Fibroblast of skin of left quadriceps (primary cell): ENCODE data around the gene RPF1.
A peak's percentile ranks its signal among the peaks of the same experiment; 100 is the strongest.
"Not testable (repeated sequence)": the region's sequence is repeated elsewhere in the genome, so short reads cannot be mapped to it uniquely, and the experiment has no call there.

Experiments
- DNase-seq, 2 experiments: peaks; one replicate each; pipeline ENCODE4 v3.0.0-alpha.2; 2013; ENCODE audit warnings: low read depth in 2 of 2

Gene RPF1

GRCh38 chr1:84492726-84493125 is 13.7 kb downstream of the RPF1 start:
- DNase-seq: no peak

- no peak for DNase-seq
These were observed 14.7 kb downstream of the RPF1 start for GRCh38 chr1:84493747-84494146.

DNA sequence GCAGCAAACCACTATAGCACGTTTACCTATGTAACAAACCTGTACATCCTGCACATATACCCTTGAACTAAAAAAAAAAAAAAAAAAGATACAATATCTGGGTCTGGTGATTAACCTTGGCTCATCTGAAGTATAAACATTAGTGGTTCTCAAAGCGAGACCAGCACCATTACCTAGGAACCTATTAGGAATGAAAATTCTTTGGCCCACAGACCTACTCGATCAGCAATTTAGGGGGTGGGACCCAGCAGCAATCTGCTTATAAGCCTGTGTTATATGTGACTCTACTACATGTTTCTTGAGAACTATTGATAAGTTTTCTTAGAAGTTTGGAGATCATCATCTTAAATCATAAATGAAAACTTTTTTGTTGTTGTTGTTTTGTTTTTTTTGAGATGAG is 17.4 kb downstream of the RPF1 start:
- DNase-seq: no peak

- DNase-seq: no peak
These were observed 18.7 kb downstream of the RPF1 start for GRCh38 chr1:84497631-84498275.

DNA sequence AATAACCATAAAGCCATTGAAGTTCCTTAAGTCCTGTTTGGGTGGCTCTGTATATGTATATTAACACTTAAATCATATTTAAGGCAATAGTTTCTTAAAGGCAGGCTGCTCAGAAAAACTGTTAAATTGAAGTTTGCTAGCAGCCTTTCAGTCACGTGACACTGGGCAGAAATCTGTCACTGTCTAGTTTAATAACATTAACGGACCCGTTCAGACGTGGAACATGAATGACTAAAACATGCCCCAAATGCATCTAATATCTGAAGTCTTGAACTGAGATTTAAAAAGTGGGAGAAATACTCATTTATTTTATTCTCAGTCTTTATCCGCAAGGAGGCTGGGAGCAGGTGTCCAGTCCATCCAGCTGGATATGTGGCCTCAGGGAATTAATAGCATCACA is 23.9 kb downstream of the RPF1 start:
- DNase-seq: no peak

DNA sequence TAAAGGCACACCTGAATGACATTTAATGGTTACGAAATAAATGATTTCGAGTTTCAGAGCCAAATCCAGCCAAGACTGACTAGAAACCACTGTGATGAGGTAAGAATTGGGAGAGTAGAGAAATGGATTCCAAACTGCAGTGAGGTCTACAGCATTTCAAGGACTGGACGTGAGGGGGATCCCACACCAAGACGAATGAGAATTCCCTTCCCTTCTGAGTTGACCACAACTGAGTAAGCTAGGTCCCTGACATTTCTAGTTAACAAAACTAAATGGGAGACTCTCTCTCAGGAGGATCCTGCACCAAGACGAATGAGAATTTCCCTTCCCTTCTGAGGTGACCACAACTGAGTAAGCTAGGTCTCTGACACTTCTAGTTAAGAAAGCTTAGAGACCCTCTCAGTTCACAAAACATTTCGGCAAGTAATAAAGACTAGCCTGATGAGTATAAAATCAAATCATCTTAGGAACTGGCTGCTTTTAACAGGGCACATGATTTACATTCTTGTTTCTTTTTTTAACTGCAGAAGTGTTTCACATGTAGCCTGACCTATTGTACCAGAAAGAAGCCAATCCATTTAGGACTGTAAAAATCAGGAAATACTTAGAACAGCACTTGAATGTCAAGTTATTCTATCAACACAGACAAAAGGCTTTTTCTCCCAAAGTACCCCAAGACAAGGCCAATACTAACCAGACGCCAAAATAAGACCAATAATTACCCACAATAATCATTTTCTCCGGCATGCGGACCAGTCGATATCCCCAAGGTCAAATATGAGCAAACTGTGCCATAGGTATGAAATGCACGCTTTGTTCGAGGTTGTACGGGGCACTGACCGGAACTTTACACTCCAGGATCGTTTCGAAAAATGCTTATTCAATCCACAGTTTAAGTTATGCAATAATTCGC is 25.8 kb downstream of the RPF1 start:
- peak; percentile 36 to 41 for DNase-seq

DNA sequence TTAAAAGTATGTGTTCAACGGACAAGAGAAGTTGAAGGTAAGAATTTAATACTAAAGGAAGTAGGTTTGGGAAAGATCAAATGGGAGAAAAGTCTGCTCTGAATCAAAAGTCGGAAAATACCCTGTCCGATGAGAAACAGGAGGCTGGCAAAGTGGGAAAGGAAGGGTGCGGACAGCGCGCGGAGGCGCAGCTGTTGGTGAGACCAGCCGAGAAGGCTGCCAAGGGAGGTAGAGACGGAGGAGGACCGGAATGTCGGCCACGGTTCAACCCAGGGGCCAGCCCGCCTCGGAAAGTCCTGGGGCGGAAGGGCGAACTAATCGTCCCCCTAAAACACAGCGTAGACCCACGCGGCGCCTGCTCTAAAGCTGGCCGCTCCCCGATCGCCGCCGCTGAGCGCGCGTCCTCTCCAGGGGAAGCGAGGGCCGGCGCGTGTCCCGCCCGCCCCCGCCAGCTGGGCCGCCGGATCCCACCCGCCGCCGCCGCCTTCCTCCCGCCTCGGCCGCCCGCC is 26.5 kb downstream of the RPF1 start:
- DNase-seq: peak; percentile 25 to 32

DNA sequence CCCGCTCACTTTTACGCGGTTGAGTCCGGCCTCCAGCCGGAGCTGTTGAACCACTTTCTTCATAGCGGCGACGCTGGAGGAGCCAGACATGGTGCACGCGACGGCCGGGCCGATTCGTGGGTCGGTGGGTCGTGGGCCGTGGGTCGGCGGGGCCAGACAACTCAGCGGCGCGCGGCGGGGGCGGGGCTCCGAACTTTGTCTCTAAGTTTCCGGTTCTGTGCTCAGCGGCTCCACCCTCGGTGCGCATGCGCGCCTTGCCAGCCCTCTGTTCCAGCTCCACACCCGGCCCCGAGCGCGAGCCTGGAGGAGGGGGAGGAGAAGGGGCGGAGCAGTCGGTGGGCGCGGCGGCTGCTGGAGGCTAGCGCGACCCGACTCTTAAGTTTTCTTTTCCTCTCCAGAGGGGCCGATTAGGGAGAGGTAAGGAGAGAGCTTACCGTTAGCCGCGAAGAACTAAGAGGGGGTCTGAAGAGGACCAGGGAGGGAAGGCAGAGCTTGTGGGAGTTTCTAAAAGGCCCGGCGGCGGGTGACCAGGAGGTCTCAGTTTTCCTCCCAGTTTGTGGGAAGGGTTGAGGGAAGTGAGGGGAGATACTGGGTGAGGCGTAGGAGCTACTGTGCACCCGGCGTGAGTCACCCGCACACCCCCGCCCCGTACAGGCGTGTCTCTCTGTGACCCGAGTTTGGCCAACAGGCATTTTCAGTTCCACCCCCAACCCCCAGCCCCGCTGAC is 27.1 kb downstream of the RPF1 start, which contains the start of the genes GNG5 and SPATA1:
GNG5 (minus strand) TSS at position 580 of the 727 bp plus-strand sequence; CDS start at position 90, 490 bp downstream.
SPATA1 (plus strand) TSS at position 385 of the 727 bp plus-strand sequence. CDS start 9,974 bp downstream, outside the sequence.
- DNase-seq: peak; percentile 92 to 93

- DNase-seq: no peak
These were observed 27.8 kb downstream of the RPF1 start for GRCh38 chr1:84506729-84507453.

GRCh38 chr1:84507887-84508286 is 28.8 kb downstream of the RPF1 start:
- not testable (repeated sequence) for DNase-seq

- DNase-seq: no peak
These were observed 29.4 kb downstream of the RPF1 start for GRCh38 chr1:84508510-84508909.

DNA sequence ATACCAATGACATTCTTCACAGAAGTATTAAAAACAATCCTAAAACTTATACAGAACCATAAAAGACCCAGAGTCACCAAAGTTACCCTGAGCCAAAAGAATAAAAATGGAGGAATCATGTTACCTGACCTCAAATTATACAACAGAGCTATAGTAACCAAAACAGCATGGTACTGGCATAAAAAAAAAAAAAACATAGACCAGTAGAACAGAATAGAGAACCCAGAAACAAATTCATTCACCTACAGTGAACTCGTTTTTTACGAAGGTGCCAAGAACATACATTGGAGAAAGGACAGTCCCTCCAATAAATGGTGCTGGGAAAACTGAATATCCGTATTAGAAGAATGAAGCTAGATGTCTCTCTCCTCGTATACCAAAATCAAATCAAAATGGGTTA is 30.0 kb downstream of the RPF1 start:
- no peak for DNase-seq

- no peak for DNase-seq
These were observed 31.1 kb downstream of the RPF1 start for GRCh38 chr1:84510165-84510564.

- no peak for DNase-seq
These were observed 31.6 kb downstream of the RPF1 start for GRCh38 chr1:84510668-84511067.

GRCh38 chr1:84524590-84524989 is 45.5 kb downstream of the RPF1 start:
- DNase-seq: no peak

- no peak for DNase-seq
These were observed 46.7 kb downstream of the RPF1 start for GRCh38 chr1:84525779-84526178.

GRCh38 chr1:84538599-84538998 is 59.5 kb downstream of the RPF1 start:
- DNase-seq: no peak

- no peak for DNase-seq
These were observed 60.9 kb downstream of the RPF1 start for GRCh38 chr1:84539972-84540371.

- peak; percentile 18 to 24 for DNase-seq
These were observed 61.7 kb downstream of the RPF1 start for GRCh38 chr1:84540759-84541158.

DNA sequence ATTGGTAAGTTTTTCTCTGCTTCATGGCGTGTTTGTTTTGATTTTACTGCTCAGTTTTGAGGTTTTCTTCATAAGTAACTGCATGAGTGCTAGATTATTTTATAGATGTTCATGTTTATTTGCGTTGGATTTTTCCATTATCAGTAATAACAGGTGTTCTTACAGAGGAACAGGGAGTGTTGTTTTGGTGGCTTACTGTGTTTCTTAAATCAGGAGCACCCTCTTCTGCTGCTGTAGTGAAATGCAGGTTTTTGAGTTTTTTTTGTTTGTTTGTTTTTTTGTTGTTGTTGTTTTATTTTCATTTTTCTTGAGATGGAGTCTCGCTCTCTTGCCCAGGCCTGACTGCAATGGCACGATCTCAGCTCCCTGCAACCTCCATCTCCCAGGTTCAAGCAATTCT is 62.6 kb downstream of the RPF1 start:
- DNase-seq: no peak
